ENCODE measurements around the gene HERC2.
"Not testable (repeated sequence)": the region's sequence is repeated elsewhere in the genome, so short reads cannot be mapped to it uniquely, and the experiment has no call there.

HERC2 gene

DNA sequence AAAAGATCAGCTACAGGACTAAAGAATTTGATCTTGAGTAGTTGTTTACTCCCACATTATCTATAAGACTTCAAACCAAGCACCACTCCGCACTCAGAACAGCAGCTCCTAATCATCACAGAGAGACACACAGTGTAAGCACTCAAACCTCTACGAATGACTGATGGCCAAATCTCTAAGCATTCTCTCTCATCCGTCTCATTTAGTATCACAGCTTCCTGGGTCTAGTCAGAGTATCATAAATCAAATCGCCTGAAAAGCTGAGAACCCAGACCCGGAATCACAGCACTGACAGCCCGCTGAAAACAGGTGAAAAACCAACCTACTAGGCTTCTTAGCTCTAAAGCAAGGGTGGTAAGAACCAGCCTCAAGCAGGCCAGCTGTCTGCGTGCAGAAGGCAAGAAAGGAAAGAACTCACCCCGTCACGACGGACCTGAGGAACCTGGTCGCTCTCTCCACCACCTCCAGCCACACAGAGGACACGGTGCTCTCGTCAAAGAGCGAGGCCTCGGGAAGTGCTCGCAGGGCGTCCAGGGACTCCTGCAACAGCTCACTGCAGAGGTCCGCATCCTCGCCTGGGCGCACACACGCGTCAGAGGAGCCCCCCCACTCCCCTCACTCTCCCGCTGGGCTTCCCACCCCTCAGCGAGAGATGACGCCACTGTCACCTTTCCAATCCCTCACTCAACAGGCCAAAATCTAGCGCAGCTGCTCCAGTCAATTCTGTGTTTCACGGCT, 47.9 kb downstream of the HERC2 start:
- DNase-seq (ENCODE audit: low read depth in 2 of 2): no peak

DNA sequence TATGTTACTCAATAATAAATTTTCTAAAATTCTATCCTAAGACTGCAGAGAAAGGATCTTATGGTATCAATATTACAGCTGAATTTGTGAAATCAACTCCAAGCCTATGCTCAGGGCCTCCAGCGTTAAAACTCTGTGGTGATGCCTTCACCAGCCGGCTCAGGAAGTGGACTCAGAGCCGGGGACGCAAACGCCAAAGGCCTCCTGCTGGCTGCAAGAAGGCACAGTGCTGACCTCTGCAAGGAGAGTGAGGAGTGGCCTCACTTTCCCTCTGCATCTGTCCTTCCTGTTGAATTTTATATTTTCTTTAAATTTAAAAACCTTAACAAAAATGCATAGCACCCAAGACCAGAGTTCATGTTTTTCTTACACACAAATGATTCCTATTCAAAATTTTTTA, 48.5 kb downstream of the HERC2 start:
- no peak for DNase-seq (ENCODE audit: low read depth in 2 of 2)

- no peak for DNase-seq (ENCODE audit: low read depth in 2 of 2)
Measured at GRCh38 chr15:28272587-28272986, 49.4 kb downstream of the HERC2 start.

- DNase-seq (ENCODE audit: low read depth in 2 of 2): no peak
Measured at GRCh38 chr15:28271697-28272260, 50.2 kb downstream of the HERC2 start.

DNA sequence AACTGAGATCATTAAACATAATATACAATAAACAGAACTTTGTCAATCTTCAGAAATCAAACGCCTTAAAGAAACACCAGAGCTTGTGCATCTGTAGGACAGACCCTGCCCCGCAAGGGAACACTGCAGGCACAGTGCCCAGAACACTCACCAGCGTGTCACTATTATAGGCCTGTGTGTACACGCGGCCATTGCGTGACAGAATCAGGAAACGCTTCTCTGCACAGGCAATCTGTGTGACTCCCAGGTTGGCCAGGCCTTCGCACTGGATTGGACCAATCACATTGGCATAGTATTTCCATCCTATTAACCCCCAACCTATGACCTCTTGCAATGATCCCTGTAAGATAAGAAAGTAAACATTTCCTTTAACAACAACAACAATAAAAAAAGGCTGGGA, 52.9 kb downstream of the HERC2 start:
- no peak for DNase-seq (ENCODE audit: low read depth in 2 of 2)

- no peak for DNase-seq (ENCODE audit: low read depth in 2 of 2)
Measured at GRCh38 chr15:28267727-28268126, 54.3 kb downstream of the HERC2 start.

- no peak for DNase-seq (ENCODE audit: low read depth in 2 of 2)
Measured at GRCh38 chr15:28265334-28266019, 56.5 kb downstream of the HERC2 start.

DNA sequence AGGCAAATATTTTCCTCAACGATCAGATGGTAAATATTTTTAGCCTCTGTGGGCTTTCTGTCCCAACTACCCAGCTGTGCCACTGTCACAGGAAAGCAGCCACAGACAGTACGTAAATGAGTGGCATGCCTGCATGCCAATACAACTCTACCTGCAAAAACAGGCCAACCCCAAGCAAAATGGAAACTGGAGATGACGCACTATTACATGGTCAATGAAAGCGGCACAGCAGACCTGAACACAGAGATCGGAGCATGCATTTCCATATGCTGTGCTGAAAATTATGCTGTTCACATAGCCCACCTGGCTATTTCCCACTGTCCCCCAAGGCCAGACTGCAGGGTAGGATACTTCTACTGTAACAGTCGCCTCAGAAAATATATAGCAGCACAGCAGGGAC, 57.8 kb downstream of the HERC2 start:
- DNase-seq (ENCODE audit: low read depth in 2 of 2): no peak

DNA sequence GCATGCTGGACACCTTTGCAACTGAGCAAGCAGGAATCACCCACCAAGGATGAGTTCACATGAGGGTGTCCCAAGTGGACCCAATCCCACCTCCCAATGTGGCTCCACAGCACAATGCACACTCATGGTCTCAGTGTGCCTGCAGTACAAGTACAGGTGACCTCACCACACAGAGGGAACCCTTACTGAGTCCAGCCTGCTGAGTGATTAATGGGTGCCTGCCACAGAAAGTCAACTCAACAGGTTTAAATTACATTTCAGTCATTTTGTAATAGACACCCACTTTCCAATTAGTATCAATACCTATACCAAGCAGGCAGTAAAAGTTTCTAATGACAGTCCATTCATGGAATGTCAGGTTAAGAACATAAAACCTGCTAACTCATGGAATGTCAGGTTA, 59.5 kb downstream of the HERC2 start:
- DNase-seq (ENCODE audit: low read depth in 2 of 2): no peak

- no peak for DNase-seq (ENCODE audit: low read depth in 2 of 2)
Measured at GRCh38 chr15:28260722-28261121, 61.3 kb downstream of the HERC2 start.

DNA sequence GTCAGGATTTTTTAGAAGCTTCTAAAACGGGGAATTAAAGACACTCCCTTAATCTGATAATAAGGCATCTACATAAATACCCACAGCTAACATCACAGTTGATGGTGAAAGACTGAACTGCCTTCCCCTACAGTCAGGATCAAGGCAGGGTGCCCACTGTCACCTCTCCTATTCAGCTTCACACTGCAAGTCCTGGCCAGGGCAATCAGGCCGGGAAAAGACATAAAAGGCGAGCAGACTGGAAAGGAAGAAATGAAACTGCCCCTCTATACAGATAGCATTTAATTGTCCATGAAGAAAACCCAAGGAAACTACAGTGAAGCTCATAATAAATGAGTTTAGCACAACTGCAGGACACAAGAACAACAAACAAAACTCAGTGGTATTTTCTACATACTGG, 61.7 kb downstream of the HERC2 start:
- DNase-seq (ENCODE audit: low read depth in 2 of 2): no peak

DNA sequence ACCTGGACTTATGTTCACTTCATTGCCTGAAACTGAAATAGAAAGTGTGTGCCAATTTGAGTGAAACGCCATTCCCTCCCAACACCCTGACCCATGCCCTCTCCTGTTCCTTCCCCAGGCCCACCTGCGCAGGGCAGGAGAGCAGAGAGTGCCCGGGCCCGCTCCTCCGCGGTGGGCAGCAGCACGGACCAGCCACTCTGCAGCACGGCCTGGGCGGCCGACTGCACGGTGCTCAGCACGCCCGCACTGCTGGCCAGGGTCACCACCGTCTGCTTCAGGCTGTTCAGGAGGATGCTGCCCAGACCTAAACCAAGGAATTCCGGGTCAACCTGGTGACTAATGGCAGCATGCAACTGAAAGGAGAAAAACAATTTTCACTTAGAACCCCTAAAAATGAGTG, 66.0 kb downstream of the HERC2 start:
- no peak for DNase-seq (ENCODE audit: low read depth in 2 of 2)

- no peak for DNase-seq (ENCODE audit: low read depth in 2 of 2)
Measured at GRCh38 chr15:28252831-28253230, 69.1 kb downstream of the HERC2 start.

GRCh38 chr15:28246605-28247004, 75.4 kb downstream of the HERC2 start:
- DNase-seq (ENCODE audit: low read depth in 2 of 2): no peak

GRCh38 chr15:28243901-28244300, 78.1 kb downstream of the HERC2 start:
- DNase-seq (ENCODE audit: low read depth in 2 of 2): no peak

DNA sequence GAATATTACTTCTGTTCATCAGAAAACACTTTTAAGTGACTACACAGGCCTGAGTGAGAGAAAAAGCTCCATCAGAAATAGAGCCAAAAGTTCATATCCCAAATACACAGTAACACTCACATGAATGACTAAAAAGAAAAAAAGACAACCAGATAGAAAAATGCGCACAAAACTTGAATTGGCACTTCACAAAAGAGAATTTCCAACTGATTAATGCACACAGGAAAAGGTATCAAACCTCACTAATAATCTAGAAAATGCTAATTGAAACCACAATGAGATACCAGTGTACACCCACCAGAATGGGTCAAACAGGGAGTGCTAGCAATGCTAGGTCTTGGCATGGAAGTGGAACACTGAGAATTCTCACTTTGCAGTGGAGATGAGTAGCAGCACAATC, 78.6 kb downstream of the HERC2 start:
- DNase-seq (ENCODE audit: low read depth in 2 of 2): no peak

GRCh38 chr15:28238296-28238695, 83.7 kb downstream of the HERC2 start:
- not testable (repeated sequence) for DNase-seq (ENCODE audit: low read depth in 2 of 2)

GRCh38 chr15:28231743-28232142, 90.2 kb downstream of the HERC2 start:
- DNase-seq (ENCODE audit: low read depth in 2 of 2): not testable (repeated sequence)

DNA sequence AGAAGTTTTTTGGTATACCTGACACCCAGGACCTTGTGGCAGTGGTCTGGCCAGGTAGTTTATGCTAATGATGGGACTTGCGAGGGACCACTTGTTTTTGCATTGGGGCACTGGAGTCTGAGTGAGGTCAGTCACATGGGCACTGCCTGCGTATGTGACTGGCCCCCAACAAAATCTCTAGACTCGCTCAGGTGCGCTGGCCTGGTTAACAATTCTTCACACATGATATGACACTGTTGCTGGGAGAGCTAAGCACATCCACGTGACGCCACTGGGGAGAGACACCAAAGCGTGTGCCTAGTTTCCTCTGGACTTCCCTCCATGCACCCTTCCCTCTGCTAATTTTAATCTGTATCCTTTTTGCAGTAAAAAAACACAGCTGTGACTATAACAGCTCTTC, 90.6 kb downstream of the HERC2 start:
- not testable (repeated sequence) for DNase-seq (ENCODE audit: low read depth in 2 of 2)

DNA sequence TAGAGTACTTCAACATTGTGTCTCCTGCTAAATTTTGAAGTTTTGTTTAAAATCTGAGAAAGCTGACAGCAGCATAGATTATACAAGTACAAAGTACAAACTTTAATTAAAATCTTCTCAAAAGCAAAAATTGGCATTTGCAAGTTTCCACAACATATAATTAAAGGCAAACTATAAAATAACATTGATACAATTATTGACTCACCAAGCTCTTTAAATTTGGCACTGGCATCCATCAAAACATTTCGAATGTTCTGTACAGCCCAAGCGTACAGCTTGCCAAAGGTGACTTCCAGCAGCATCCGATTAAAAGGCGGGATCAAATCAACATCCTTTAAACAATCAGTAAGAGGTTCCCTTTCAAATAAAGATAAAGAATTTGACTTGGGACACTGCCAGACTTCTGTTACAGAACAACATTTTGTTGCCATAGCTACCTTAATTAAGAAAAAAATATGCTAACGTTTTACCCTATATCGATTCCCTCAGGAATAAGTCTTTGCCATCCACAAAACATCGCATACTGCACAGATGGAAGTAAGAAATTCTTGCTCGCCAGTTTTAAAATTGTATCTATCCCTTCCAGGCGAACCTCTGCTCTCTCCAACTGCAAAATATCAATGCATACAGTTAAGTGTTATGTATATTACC, 92.9 kb downstream of the HERC2 start:
- DNase-seq (ENCODE audit: low read depth in 2 of 2): not testable (repeated sequence)

- DNase-seq (ENCODE audit: low read depth in 2 of 2): no peak
Measured at GRCh38 chr15:28228096-28228495, 93.9 kb downstream of the HERC2 start.

- DNase-seq (ENCODE audit: low read depth in 2 of 2): not testable (repeated sequence)
Measured at GRCh38 chr15:28227303-28227702, 94.7 kb downstream of the HERC2 start.

DNA sequence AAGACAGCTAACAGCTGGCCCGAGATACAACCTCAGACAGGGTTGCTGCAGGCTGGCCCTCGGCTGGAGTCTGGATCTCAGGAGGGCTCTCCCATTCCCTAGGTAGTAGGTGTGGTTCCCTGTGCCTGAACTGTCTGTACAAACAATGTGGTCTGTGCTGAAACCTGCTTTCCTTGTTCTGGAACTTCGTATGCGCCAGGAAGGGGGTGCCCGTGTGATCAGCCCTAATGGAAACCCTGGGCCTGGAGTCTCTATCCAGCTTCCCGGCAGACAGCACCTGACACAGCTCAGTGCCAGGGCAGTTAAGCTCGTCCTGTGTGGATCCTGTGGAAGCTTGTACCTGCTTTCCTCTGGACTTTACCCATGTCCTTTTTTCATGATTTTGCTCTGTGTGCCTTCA, 99.4 kb downstream of the HERC2 start:
- DNase-seq (ENCODE audit: low read depth in 2 of 2): not testable (repeated sequence)

Data from stimulated activated CD4-positive, alpha-beta T cell treated with anti-CD3 and anti-CD28 coated beads, Interleukin-4, amount 100 ng/mL, for 48 hours (primary cell).